ENCODE results near the gene ZNF205. TPM values are rescaled to one million over a fixed set of nuclear protein-coding genes. Genes with fewer than 3 reads are reported as not detected.

The ZNF205 gene
- total and polyA plus RNA-seq, 2 of the 8 experiments (the other 6 are each of a cell fraction or from before 2014, with no cell fraction given): 19.1 to 19.9 TPM

GRCh38 chr16:3165111-3165822 lies 52.9 kb downstream of the ZNF205 start:
- Histone ChIP-seq H2BK12ac (ENCODE audit: low read depth, low read length) (no peak overlapping the region), H2AFZ (ENCODE audit: low read length) (no peak overlapping the region), H3K18ac (ENCODE audit: extremely low read depth, low read length) (no peak overlapping the region), H3K79me1 (ENCODE audit: low read depth, low read length) (no peaks in the 10 kb centered on the region), H3K4ac (replicated peaks; ENCODE audit: insufficient read length, low read depth, low read length) (no peak overlapping the region), H4K8ac (ENCODE audit: extremely low read depth, insufficient read depth, low read length) (no peak overlapping the region), H3K14ac (ENCODE audit: insufficient read length) (no peak overlapping the region), H3K4me1 (replicated peaks in 1 of 4; ENCODE audit: control insufficient read depth in 3 of 4, insufficient read depth in 4 of 4, low read length in 3 of 4) (0 out of 7 replicates have a peak, but pooled peaks cover 0 to 3% (median 0%) of the 10 kb centered on the region in 4 experiments), H3K4me2 (ENCODE audit: insufficient read depth in 1 of 2, low read depth in 2 of 2, low read length in 2 of 2) (no peak overlapping the region), H3K23me2 (ENCODE audit: low read depth, low read length) (peaks cover 2% of the 10 kb centered on the region; the same call in 1 of the 2 replicates), H2BK15ac (ENCODE audit: low read length) (no peak overlapping the region), H3K36me3 (ENCODE audit: control insufficient read depth in 2 of 4, insufficient read depth in 4 of 4, low read length in 3 of 4) (no peaks in the 10 kb centered on the region), H3K27ac (ENCODE audit: low read depth, low read length) (no peak overlapping the region), H2BK20ac (ENCODE audit: low read length) (no peak overlapping the region), H3K79me2 (ENCODE audit: control insufficient read depth in 1 of 2, insufficient read depth in 2 of 2, low read length in 2 of 2) (no peaks in the 10 kb centered on the region), H4K20me1 (replicated peaks in 1 of 2; ENCODE audit: control insufficient read depth in 1 of 2, insufficient read depth in 2 of 2, low read length in 2 of 2) (no peaks in the 10 kb centered on the region), H4K5ac (ENCODE audit: insufficient read length, low read depth, low read length) (no peak overlapping the region), H2BK5ac (ENCODE audit: low read depth, low read length) (no peak overlapping the region), H2BK120ac (replicated peaks; ENCODE audit: low read depth, low read length) (no peak overlapping the region), H3K23ac (ENCODE audit: insufficient read length) (no peak overlapping the region), H3K27me3 (replicated peaks in 1 of 4; ENCODE audit: control insufficient read depth in 3 of 4, extremely low read depth in 1 of 4, insufficient read depth in 3 of 4, low read length in 3 of 4) (peaks cover 0 to 12% (median 4%) of the 10 kb centered on the region in 4 experiments; a peak in 5 of 7 replicates), H3K4me3 (ENCODE audit: extremely low read depth in 1 of 4, insufficient read depth in 2 of 4, low read depth in 3 of 4, low read length in 4 of 4) (no peak overlapping the region), H2AK5ac (ENCODE audit: low read depth, low read length) (no peak overlapping the region), H4K91ac (replicated peaks; ENCODE audit: insufficient read length, low read length) (no peak overlapping the region), H3K9me3 (ENCODE audit: insufficient read depth in 2 of 2, low read depth in 1 of 2, low read length in 1 of 2) (peaks cover 8 to 12% of the 10 kb centered on the region in 2 experiments), H3K56ac (replicated peaks; ENCODE audit: insufficient read length, low read depth, low read length) (no peak overlapping the region), H3K9ac (replicated peaks in 1 of 4; ENCODE audit: extremely low read depth in 1 of 4, low read depth in 3 of 4, low read length in 3 of 4) (no peak overlapping the region)
- 88% methylated on average over 10 of the region's 12 CpGs; no CpG with 5 or more reads in 1 of the 2 experiments for WGBS, 2 experiments (ENCODE audit: extremely low coverage in 1 of 2, insufficient coverage in 1 of 2, insufficient read length in 1 of 2, insufficient replicate concordance in 2 of 2, low coverage in 1 of 2, low lambda C conversion rate in 2 of 2, missing lambda C conversion rate in 1 of 2)
- CTCF ChIA-PET (ENCODE audit: partially characterized antibody): interaction anchor here (0.5 to 2.1 kb wide), 12 partner anchors 8 to 102 kb away, joined by 3 to 12 read pairs (median 4); no protein-coding TSS in a partner anchor
- TF ChIP-seq TBP (IDR thresholded peaks at IDR 0.05; ENCODE audit: low read depth, low read length) (no peak), CEBPB (IDR thresholded peaks at IDR 0.05; ENCODE audit: low read depth, low read length) (no peak), SP1 (IDR thresholded peaks at IDR 0.05; ENCODE audit: low read depth, low read length) (no peak), MAFK (IDR thresholded peaks at IDR 0.05; ENCODE audit: low read depth, low read length) (no peak), ASH2L (IDR thresholded peaks at IDR 0.05; ENCODE audit: low read length) (no peak), TEAD4 (IDR thresholded peaks at IDR 0.05; ENCODE audit: low read depth, low read length) (no peak), KDM5A (IDR thresholded peaks at IDR 0.05; ENCODE audit: low read length) (no peak), HDAC2 (IDR thresholded peaks at IDR 0.05; ENCODE audit: borderline replicate concordance in 1 of 2, low read depth in 2 of 2, low read length in 2 of 2) (no peak), JUN (IDR thresholded peaks at IDR 0.05; ENCODE audit: low read depth, low read length) (no peak), GABPA (IDR thresholded peaks at IDR 0.05; ENCODE audit: borderline replicate concordance, insufficient read depth, low read length) (no peak), TCF12 (IDR thresholded peaks at IDR 0.05; ENCODE audit: low read depth, low read length) (no peak)
- DNase-seq (ENCODE audit: low read depth in 1 of 2, low spot score in 2 of 2): no peak
- no peak for FAIRE-seq
- POLR2A ChIA-PET (ENCODE audit: partially characterized antibody): interaction anchor here (0.6 to 1.2 kb wide), 3 partner anchors 16 to 96 kb away, joined by 3 to 6 read pairs (median 4); partner anchors contain the start of gene ZNF213

Measured in H1 (cell line).